GM12872 (cell line): ENCODE measurements around the gene GBA2.

Experiments
- TF ChIP-seq, protein P1 (sequence below): IDR thresholded peaks from 3 replicates; pipeline ENCODE4 v1.5.1; 2011; ENCODE audit warnings: low read depth, mild to moderate bottlenecking, low read length, moderate library complexity; ENCODE audit not compliant: insufficient read depth

The GBA2 gene

DNA sequence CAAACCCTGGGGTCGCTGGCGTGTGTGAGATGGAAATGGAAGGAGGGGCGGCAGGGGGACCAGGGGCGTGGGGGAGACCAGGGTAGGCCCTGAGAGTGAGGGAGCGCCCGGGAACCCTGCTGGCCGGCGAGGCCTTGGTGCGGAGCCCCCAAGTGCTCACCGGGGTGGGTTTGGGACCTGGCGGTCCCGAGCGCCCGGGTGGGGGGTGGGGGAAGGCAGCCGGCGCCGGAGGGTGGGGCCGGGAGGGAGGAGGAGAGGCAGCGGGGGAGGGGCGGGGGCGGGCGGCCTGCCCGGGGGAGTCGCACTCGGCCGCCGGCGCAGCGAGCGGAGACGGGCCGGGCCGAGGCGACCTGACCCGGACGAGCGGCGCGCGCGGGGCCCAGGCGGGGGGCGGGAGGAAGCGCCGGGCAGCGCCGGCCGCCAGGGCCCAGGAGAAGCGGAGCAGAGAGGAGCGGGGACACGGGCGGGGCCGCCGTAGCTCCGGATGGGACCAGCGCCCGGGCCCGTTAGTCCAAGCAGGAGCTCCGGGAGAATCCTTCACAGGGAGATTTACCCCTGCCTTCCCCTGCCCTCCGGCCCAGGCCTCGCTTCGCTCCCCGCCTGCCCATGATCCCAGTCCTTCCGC, 42.4 kb upstream of the GBA2 start, which contains the start of gene NPR2:
Gene NPR2, plus strand, starts transcription at position 295 of the 625 bp plus-strand sequence. CDS start 818 bp downstream, outside the sequence.
- TF ChIP-seq, protein P1, sequence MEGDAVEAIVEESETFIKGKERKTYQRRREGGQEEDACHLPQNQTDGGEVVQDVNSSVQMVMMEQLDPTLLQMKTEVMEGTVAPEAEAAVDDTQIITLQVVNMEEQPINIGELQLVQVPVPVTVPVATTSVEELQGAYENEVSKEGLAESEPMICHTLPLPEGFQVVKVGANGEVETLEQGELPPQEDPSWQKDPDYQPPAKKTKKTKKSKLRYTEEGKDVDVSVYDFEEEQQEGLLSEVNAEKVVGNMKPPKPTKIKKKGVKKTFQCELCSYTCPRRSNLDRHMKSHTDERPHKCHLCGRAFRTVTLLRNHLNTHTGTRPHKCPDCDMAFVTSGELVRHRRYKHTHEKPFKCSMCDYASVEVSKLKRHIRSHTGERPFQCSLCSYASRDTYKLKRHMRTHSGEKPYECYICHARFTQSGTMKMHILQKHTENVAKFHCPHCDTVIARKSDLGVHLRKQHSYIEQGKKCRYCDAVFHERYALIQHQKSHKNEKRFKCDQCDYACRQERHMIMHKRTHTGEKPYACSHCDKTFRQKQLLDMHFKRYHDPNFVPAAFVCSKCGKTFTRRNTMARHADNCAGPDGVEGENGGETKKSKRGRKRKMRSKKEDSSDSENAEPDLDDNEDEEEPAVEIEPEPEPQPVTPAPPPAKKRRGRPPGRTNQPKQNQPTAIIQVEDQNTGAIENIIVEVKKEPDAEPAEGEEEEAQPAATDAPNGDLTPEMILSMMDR: no peak

DNA sequence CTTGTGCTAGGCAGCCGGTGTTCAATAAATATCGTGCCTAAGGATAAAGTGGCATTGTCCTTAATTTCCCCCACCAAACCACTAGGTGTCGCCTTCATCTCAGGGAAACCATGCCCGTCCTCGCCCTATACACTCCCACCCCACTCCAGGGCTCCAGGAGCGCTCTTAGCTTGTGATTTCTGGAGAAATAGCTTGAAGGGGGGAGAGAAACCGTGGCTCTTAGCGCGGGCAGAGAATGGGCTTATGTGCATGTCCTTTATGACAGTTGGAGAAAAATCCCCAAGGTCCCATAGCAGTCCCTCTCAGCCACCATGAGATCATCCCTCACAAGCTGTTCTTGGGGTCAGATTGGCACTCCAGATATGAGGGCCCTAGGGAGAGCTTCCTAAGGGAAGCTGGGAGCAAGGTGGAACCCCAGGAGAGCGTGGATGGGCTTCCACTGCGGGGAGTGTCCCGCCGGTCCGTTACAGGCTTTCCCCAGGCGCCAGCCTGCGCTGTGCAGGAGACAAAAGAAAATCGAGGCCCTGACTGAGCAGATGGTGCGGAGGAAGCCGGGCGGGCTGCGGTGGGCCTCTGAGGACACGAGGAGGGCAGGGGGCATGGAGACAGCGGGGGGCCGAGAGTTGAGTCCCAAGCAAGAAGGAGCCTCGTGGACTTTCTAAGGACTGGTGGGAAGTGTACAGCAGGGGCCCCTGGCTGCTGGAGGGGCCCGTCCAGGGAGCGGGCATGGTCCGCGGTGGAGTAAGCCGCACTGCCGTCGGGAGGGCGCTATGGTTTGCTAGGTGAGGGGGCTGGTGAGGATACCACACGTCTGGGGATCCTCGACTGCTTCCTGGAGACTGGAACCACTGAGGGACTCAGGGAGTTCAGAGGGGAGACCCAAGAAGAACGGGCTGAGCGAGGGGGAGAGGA, 41.6 kb upstream of the GBA2 start:
- TF ChIP-seq, protein P1: peak; percentile 90

DNA sequence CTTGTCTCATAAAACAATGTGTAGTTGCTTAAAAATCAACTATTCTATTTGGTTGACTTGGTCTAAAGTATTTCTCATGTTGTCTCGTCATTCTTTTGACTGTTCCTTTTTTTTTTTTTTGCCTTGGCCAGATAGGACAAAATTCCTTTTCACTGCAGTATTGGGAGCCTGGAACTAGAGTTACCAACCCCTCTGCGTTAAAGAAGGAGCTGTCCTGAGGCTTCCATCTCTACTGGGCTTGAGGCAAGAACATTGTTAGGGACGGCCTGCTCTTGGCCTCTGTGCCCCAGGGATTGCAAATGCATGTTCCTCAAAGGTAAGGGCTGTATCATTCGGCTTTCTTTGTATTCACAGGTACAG, 41.0 kb upstream of the GBA2 start:
- TF ChIP-seq, protein P1: no peak

DNA sequence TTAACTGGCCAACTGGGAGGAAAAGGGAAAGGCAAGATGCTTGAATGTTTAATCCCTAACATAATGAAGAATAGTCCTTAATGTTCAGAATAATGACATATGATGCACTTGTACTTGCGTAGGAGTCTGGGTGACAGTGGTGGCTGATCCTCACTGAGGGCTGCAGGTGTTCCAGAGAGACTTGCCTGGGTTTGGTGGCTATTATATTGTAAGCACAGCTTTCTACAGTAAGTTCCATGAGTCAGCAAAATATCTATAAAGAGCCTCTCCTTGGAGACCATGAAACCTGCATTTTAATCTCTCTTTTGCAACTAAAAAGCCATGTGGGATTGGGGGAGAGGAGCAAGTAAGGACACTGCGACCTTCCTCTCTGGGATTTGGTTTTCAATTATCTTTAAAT, 40.5 kb upstream of the GBA2 start:
- TF ChIP-seq, protein P1: no peak

DNA sequence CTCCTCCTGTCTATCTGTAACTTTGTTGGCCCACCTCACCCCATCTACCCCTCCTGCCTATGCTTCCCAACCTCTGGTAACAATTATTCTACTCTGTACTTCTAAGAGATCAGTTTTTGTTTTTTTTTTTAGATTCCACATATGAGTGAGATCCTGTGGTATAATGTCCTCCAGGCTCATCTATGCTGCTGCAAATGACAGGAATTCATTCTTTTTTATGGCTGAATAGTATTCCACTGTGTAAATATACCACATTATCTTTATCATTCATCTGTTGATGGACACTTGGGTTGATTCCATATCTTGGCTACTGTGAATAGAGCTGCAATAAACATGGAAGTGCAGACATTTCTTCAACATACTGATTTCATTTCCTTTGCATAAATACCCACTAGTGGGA, 34.4 kb upstream of the GBA2 start:
- TF ChIP-seq, protein P1: no peak

DNA sequence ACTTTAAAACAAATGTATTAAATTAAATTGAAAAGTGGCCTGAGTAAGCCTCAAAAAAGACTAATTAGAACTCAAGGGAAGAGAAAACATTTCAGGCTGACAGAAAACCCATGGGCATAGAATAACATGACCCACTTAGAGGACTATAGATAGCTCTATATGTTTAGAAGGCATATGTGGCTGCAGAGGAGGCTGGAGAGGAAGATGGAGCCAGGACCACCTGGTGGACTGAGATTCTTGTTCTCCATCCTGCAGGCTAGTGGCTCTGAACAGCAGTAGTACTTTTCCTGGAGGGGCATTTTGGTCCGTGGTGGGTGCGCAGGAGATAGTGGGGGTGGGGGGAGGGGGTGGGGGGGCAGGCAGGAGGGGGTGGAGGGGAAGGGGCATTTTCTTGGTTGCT, 32.0 kb upstream of the GBA2 start:
- TF ChIP-seq, protein P1: no peak

DNA sequence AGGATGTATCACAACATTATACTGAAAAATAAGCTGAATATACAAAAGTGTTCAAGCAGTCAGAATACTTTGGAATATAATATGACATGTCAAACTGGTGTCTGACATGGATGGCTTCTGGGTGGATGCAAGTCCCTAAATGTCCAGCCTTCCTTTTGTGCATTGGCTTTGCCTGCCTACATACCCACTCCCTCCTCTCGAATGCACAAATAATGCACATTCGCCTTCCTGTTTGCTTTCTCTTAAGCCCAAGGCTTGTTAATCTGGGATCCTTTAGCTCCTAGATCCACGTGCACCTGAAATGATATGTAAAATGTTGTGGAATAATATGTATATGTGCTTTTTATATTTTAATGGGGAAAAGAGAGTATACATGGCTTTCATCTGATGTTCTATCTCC, 29.5 kb upstream of the GBA2 start:
- TF ChIP-seq, protein P1: no peak
